Activated CD4-positive, alpha-beta T cell treated with anti-CD3 and anti-CD28 coated beads for 1 hour (primary cell): Measurements from ENCODE around the gene GAR1.
A peak's percentile ranks its signal among the peaks of the same experiment; 100 is the strongest.
"Not testable (repeated sequence)": the region's sequence is repeated elsewhere in the genome, so short reads cannot be mapped to it uniquely, and the experiment has no call there.

Source experiments
- DNase-seq: peaks from one replicate; pipeline ENCODE4 v3.0.0-alpha.2; 2020

GAR1 gene

GRCh38 chr4:109815151-109816081 is at the start of gene GAR1:
GAR1 (plus strand) TSS chr4:109815762; CDS start chr4:109816165, 403 bp downstream.
- peak; percentile 78 for DNase-seq

DNA sequence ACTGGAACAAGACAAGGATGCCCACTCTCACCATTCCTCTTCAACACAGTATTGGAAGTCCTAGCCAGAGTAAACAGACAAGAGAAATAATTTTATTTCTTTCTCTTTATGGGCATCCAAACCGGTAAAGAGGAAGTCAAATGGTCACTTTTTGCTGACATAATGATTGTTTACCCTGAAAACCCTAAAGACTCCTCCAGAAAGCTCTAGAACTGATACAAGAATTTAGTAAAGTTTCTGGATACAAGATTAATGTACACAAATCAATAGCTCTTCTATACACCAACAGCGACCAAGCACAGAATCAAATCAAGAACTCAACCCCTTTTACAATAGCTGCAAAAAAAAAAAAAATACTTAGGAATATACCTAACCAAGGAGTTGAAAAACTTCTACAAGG is 33.5 kb upstream of the GAR1 start:
- DNase-seq: not testable (repeated sequence)

GRCh38 chr4:109786846-109787245 is 28.7 kb upstream of the GAR1 start:
- no peak for DNase-seq

DNA sequence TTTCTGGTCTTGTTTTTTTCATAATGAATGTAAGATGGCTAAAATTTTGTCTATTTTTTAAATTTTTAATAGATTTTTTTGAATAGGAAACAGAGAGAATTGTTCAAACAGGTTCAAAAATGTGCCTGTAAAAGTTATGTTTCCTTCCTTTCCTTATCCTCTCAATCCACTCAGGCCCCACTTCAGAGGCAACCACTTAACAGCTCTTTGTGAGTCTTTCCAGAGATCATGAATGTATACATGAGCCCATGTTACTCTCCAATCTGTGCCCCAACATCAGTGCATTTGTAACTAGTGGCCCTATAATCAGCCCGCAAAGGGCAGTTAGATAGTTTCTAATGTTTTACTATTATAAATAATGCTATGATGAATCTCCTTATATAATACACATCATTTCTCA is 27.8 kb upstream of the GAR1 start:
- no peak for DNase-seq

- DNase-seq: no peak
Observed at GRCh38 chr4:109795059-109795458, 20.5 kb upstream of the GAR1 start.

DNA sequence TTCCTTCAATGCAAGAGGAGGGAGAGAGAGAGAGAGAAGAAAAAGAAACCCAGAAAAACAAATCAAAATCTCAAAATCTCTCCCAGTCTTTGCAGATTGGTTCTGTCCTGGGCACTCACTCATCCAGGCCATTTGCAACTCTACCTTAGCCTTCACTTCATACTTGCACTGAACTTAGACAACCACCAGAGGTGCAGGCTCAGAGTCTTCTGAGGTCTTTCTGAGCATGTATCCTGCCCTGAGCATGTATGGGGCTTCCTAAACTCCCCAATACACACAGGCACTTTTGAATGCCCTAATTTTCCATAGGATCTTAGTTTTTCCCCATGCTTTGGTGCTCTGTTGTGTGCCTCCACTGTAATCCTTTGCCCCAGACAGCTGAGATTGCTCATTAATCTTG is 16.7 kb upstream of the GAR1 start:
- DNase-seq: no peak

DNA sequence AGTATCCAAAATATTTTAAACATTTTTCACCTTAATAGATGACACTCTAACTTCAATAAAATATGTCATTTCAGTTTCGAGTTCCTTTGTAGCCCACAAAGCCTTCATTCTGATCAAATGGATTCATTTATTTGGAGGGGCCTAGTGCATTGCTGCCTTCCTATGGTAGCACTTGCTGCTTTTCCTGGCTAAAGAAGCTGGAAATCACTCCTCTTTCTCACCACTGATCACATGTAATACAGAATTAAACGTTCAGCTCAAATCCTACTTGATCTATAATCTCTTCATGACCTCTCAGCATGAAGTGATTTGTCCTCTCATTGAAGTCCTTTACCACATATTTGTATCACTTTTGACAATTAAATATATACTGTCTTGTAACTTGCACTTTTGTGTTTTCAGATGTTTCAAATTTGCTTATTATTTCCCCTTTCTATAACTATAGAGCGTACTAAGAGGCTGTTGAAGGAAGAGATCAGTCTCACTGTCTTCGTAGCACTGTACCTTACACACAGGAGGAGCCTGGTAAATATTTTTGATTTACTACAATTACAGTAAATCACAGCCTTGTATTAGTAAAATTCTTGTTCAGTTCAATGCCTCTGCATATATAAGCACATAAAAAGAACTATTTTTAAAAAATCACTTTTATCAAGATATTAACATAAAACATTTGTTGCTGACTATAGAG is 14.3 kb upstream of the GAR1 start:
- DNase-seq: no peak

DNA sequence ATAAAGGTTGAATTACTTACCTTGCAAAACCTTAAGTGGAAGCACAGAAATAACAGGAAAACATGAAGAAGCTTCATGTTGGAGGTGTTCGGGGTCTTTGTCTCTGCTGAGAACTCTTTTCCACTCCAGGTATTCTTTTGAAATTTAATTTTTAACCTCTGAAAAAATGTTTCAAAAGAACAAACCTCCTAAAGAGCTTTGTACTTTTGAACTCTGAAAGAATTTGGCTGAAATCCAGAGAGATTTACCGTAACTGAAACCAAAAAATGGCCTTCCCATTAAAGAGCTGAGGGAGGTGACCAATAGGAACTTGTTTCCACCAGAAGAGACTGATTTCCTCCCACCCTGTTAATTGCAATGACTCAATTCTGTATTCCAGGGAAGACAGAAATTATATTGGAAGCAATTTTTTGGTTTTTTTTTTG is 13.7 kb upstream of the GAR1 start, which contains the start of gene CFI:
CFI (minus strand) TSS at position 105 of the 425 bp plus-strand sequence; CDS start at position 77, 28 bp downstream.
- no peak for DNase-seq

- DNase-seq: no peak
Observed at GRCh38 chr4:109803924-109804571, 11.5 kb upstream of the GAR1 start.

- DNase-seq: no peak
Observed at GRCh38 chr4:109809655-109810054, 5.9 kb upstream of the GAR1 start.

DNA sequence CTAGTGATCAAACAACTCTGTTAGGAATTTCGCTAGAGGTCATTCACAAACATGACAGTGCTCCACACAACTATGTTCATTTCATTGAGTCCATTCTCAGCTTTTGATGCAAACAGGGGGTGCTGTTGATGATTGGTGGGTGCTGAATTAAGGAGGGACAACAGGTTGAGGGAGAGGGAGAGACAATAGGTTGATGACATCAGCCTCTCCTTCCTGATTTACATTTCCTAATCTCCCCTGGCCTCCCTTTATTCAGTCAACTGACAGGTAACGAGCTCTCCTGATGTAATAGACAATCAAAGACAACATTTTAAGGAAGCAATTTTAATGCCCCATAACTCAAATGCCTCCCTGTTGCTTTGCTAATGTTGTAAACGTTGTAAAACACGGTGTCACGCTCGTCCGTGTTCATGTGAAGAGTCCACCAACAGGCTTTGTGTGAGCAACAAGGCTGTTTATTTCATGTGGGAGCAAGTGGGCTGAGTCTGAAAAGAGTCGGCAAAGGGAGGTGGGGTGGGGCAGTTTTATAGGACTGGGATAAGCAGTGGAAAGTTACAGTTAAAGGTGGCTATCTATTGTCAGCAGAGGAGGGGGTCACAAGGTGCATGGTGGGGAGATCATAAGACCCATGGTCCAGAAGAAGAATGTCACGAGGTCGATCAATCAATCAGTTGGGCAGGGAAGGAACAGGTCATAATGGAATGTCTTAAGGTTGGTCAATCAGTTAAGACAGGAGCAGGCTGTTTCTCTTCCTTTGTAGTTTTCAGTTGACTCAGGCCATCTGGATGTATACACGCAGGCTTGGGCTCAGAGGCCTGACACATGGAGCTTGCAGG is 4.8 kb upstream of the GAR1 start:
- DNase-seq: no peak

- DNase-seq: no peak
Observed at GRCh38 chr4:109811707-109812106, 3.9 kb upstream of the GAR1 start.

- DNase-seq: peak; percentile 21
Observed at GRCh38 chr4:109816082-109816442, 500 bp downstream of the GAR1 start.

DNA sequence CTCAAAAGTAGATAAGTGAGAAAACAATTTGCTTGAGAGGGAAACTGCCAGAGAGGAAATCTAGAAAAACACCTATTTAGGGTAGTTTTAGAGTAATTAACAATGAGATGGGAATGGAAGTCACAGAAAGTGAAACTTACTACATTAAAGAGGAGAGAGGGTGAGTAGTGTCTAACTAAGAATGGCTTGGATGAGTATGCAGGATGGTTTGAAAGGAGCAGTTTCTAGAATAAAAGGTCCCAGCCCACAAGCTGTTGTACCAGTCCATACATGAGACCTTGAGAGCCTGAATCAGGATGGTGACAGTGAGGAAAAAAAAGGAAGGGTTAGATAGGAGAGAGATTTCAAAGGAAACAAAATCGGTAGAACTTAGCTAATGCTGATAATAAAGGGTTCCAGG is 1.3 kb downstream of the GAR1 start:
- DNase-seq: no peak

GRCh38 chr4:109818268-109818667 is 2.7 kb downstream of the GAR1 start:
- DNase-seq: no peak

- no peak for DNase-seq
Observed at GRCh38 chr4:109820563-109820962, 5.0 kb downstream of the GAR1 start.

DNA sequence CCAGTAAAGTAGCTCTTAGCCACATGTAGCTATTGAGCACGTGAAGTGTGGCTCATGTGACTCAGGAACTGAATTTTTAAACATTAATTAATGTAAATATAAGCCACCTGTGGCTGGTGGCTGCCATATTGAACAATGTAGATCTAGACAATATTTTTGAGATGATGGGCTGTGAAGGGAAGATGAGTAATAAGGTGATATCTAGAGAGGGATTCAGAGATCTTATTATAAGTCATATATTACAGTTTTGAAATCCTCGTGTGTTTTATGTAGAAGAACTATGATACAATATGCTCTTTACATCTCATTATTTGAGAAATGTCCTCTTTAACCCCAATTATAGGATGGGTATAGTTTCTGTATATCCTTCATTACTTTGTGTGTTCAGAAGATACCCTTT is 5.6 kb downstream of the GAR1 start:
- no peak for DNase-seq

DNA sequence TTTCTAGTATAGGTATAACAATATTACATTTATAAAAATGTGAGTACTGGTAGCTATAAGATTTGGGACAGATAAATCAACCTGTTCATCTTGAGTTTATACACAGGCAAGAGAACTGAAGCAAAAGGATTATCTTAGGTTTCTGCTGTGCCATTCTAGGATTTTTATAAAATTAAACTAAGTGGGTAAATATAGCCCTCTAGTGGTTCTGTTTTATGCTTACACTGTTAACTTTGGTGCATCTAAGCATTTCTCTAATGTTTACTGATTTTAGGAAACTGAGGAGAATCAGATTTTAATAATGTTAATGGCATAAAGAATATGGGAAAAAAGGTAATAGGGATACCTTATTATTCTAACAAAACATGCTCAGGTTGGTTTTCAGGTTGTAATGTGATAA is 11.2 kb downstream of the GAR1 start:
- DNase-seq: no peak

- no peak for DNase-seq
Observed at GRCh38 chr4:109827672-109828071, 12.1 kb downstream of the GAR1 start, which contains the start of gene RRH. RRH (plus strand) TSS chr4:109827972; CDS start chr4:109828028, 56 bp downstream.

- no peak for DNase-seq
Observed at GRCh38 chr4:109833756-109834155, 18.2 kb downstream of the GAR1 start.

GRCh38 chr4:109836985-109837384 is 21.4 kb downstream of the GAR1 start:
- DNase-seq: no peak

DNA sequence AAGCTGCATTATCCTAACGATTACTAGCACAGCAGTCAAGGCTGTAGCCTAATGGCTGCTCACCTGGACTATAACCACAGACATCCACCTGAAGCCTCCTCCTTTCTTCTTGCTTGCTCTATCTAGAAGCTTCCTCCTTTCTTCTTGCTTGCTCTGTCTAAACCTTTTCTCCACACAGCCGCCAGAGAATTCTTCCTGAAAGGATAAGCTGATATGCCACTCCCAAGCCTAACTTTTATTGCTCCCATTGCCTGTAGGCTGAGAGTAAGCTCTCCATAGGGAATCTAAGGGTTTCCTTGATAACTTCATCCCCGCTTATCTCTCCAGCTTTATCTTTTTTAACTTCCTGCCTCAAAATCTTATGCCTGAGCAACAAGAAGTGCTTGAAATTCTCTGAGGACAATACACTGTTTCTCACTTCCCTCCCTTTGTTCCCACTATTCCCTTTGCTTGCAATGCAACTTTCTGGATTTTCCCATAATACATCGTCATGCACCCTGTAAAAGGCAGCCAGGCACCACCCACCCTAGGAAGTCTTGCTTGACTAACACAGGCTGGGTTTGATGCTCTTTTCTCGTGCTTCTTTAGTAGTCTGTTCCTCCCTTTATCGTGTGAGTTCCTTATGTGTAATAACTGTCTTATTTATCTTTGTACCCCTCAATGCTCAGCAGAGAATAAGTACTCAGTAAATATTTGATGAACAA is 31.0 kb downstream of the GAR1 start:
- no peak for DNase-seq
